Eye (tissue), 1 donor: ENCODE results near the gene TCP1.
A peak's percentile ranks its signal among the peaks of the same experiment; 100 is the strongest.
"Not testable (repeated sequence)": the region's sequence is repeated elsewhere in the genome, so short reads cannot be mapped to it uniquely, and the experiment has no call there.

Experiments used
- DNase-seq: peaks from one replicate; pipeline ENCODE4 v3.0.0-alpha.2; 2015

Gene TCP1

GRCh38 chr6:159732550-159732949, 56.9 kb downstream of the TCP1 start:
- not testable (repeated sequence) for DNase-seq

- DNase-seq, result no peak
Observed at GRCh38 chr6:159730332-159730676, 59.1 kb downstream of the TCP1 start.

GRCh38 chr6:159729598-159730331, 59.6 kb downstream of the TCP1 start:
- peak; percentile 24 for DNase-seq

GRCh38 chr6:159728531-159728964, 60.9 kb downstream of the TCP1 start:
- peak; percentile 54 for DNase-seq
